WTC11 (cell line): ENCODE results near the gene FETUB. TPM values are rescaled to one million over a fixed set of nuclear protein-coding genes. Genes with fewer than 3 reads are reported as not detected.

Experiments used
- ATAC-seq: fragments of 200-7000 bp; cut with Tn5 transposase; 2 replicates; pipeline ENCODE4 v1.10.0; 2021; ENCODE audit warnings: mild to moderate bottlenecking, moderate library complexity
- CTCF ChIA-PET: fragments of 300-600 bp; sonication (Branson Sonifier 250); formaldehyde crosslinking; loops from one replicate; lab custom pipeline; 2021; ENCODE audit warnings: antibody characterized with exemption; lab: Charles Lee
- POLR2A ChIA-PET: fragments of 350-600 bp; sonication (Branson Sonifier 250); formaldehyde crosslinking; loops from one replicate; lab custom pipeline; 2021; ENCODE audit warnings: antibody characterized with exemption; lab: Charles Lee
- DNase-seq: peaks from one replicate; pipeline ENCODE4 v3.0.0; 2021; ENCODE audit warnings: low spot score
- H3K27ac Mint-ChIP-seq: 2 replicates; pipeline ENCODE4 v1.8.0; 2021; ENCODE audit warnings: mixed read lengths
- H3K27me3 Mint-ChIP-seq: 2 replicates; pipeline ENCODE4 v1.8.0; 2021; ENCODE audit warnings: low read depth, mild to moderate bottlenecking, moderate library complexity, mixed read lengths
- H3K36me3 Mint-ChIP-seq: 2 replicates; pipeline ENCODE4 v1.8.0; 2021; ENCODE audit warnings: mixed read lengths
- H3K4me1 Mint-ChIP-seq: 2 replicates; pipeline ENCODE4 v1.8.0; 2022; ENCODE audit warnings: mixed read lengths
- H3K4me3 Mint-ChIP-seq: 2 replicates; pipeline ENCODE4 v1.8.0; 2021; ENCODE audit warnings: mild to moderate bottlenecking, moderate library complexity, mixed read lengths
- H3K9me3 Mint-ChIP-seq: 2 replicates; pipeline ENCODE4 v1.8.0; 2021; ENCODE audit warnings: mixed read lengths
- ELF4 ChIP-seq: sonication (generic); formaldehyde crosslinking; IDR thresholded peaks from 2 replicates; pipeline ENCODE4 v1.8.1; 2022; ENCODE audit warnings: low read depth, mild to moderate bottlenecking, moderate library complexity, missing genetic modification reagents
- FOXK1 ChIP-seq: sonication (generic); formaldehyde crosslinking; IDR thresholded peaks from 2 replicates; pipeline ENCODE4 v1.8.0; 2022; ENCODE audit warnings: mild to moderate bottlenecking, moderate library complexity, missing genetic modification reagents
- GTF2I ChIP-seq: fragments of 250-450 bp; sonication (Bioruptor Pico); conservative IDR thresholded peaks from 2 replicates; pipeline ENCODE4 v1.4.0; 2021; ENCODE audit warnings: mild to moderate bottlenecking
- IRF2 ChIP-seq: sonication (generic); formaldehyde crosslinking; IDR thresholded peaks from 2 replicates; pipeline ENCODE4 v1.8.0; 2022; ENCODE audit warnings: low read depth, missing genetic modification reagents, borderline replicate concordance
- MYBL2 ChIP-seq: sonication (generic); formaldehyde crosslinking; IDR thresholded peaks from 2 replicates; pipeline ENCODE4 v1.8.1; 2023; ENCODE audit warnings: mild to moderate bottlenecking, moderate library complexity, missing genetic modification reagents
- RELA ChIP-seq: sonication (generic); formaldehyde crosslinking; IDR thresholded peaks from 2 replicates; pipeline ENCODE4 v1.8.1; 2022; ENCODE audit warnings: missing genetic modification reagents, mild to moderate bottlenecking, borderline replicate concordance
- RORB ChIP-seq: fragments of 250-450 bp; sonication (Bioruptor Pico); IDR thresholded peaks from 2 replicates; pipeline ENCODE4 v1.9.0; 2021; ENCODE audit warnings: mild to moderate bottlenecking
- SMAD4 ChIP-seq: sonication (generic); formaldehyde crosslinking; IDR thresholded peaks from 2 replicates; pipeline ENCODE4 v1.8.0; 2022; ENCODE audit warnings: mild to moderate bottlenecking, missing genetic modification reagents
- SOX15 ChIP-seq: fragments of 250-450 bp; sonication (Bioruptor Pico); IDR thresholded peaks from 2 replicates; pipeline ENCODE4 v1.9.0; 2021; ENCODE audit warnings: mild to moderate bottlenecking
- TCF7 ChIP-seq: sonication (generic); formaldehyde crosslinking; IDR thresholded peaks from 2 replicates; pipeline ENCODE4 v1.8.0; 2022; ENCODE audit warnings: mild to moderate bottlenecking, low read depth, missing genetic modification reagents, moderate library complexity
- TEAD4 ChIP-seq: sonication (generic); formaldehyde crosslinking; IDR thresholded peaks from 2 replicates; pipeline ENCODE4 v1.8.0; 2022; ENCODE audit warnings: mild to moderate bottlenecking, missing genetic modification reagents
- ZBTB21 ChIP-seq: sonication (generic); formaldehyde crosslinking; IDR thresholded peaks from 2 replicates; pipeline ENCODE4 v1.8.1; 2023; ENCODE audit warnings: mild to moderate bottlenecking, missing genetic modification reagents, borderline replicate concordance
- ZNF121 ChIP-seq: sonication (generic); formaldehyde crosslinking; IDR thresholded peaks from 2 replicates; pipeline ENCODE4 v1.8.0; 2023; ENCODE audit warnings: missing genetic modification reagents
- ZNF219 ChIP-seq: sonication (generic); formaldehyde crosslinking; IDR thresholded peaks from 2 replicates; pipeline ENCODE4 v1.8.0; 2023; ENCODE audit warnings: missing genetic modification reagents, mild to moderate bottlenecking, borderline replicate concordance
- ZNF317 ChIP-seq: sonication (generic); formaldehyde crosslinking; IDR thresholded peaks from 2 replicates; pipeline ENCODE4 v1.8.1; 2023; ENCODE audit warnings: low read depth, mild to moderate bottlenecking, moderate library complexity, missing genetic modification reagents, borderline replicate concordance
- ZNF416 ChIP-seq: fragments of 250-450 bp; sonication (Bioruptor Pico); IDR thresholded peaks from 2 replicates; pipeline ENCODE4 v1.9.0; 2021; ENCODE audit warnings: mild to moderate bottlenecking, inconsistent platforms
- total RNA-seq: library from RNA; stranded (reverse); gene quantifications from 3 replicates; pipeline ENCODE4 v1.2.3, GENCODE V29; 2021
- TF ChIP-seq, protein P1 (sequence below): fragments of 250-450 bp; sonication (Bioruptor Pico); IDR thresholded peaks from 2 replicates; pipeline ENCODE4 v1.9.0; 2021; ENCODE audit warnings: mild to moderate bottlenecking, borderline replicate concordance
- TF ChIP-seq, protein P2 (sequence below): sonication (generic); formaldehyde crosslinking; IDR thresholded peaks from 2 replicates; pipeline ENCODE4 v1.8.0; 2023; ENCODE audit warnings: mild to moderate bottlenecking, missing genetic modification reagents
- TF ChIP-seq, protein P3 (sequence below): sonication (generic); formaldehyde crosslinking; IDR thresholded peaks from 2 replicates; pipeline ENCODE4 v1.8.1; 2022; ENCODE audit warnings: low read depth, missing genetic modification reagents, borderline replicate concordance
- TF ChIP-seq, protein P4 (sequence below): sonication (generic); formaldehyde crosslinking; conservative IDR thresholded peaks from 2 replicates; pipeline ENCODE4 v1.8.1; 2022; ENCODE audit warnings: mild to moderate bottlenecking, missing genetic modification reagents
- TF ChIP-seq, protein P5 (sequence below): fragments of 250-450 bp; sonication (Bioruptor Pico); IDR thresholded peaks from 2 replicates; pipeline ENCODE4 v2.1.2; 2022; ENCODE audit warnings: mild to moderate bottlenecking, moderate library complexity
- TF ChIP-seq, protein P6 (sequence below): sonication (generic); formaldehyde crosslinking; IDR thresholded peaks from 2 replicates; pipeline ENCODE4 v1.8.1; 2023; ENCODE audit warnings: mild to moderate bottlenecking, missing genetic modification reagents
- TF ChIP-seq, protein P7 (sequence below): sonication (generic); formaldehyde crosslinking; IDR thresholded peaks from 2 replicates; pipeline ENCODE4 v1.8.1; 2023; ENCODE audit warnings: mild to moderate bottlenecking, missing genetic modification reagents, moderate library complexity
- TF ChIP-seq, protein P8 (sequence below): sonication (generic); formaldehyde crosslinking; IDR thresholded peaks from 2 replicates; pipeline ENCODE4 v1.8.1; 2023; ENCODE audit warnings: mild to moderate bottlenecking, missing genetic modification reagents, moderate library complexity
- TF ChIP-seq, protein P9 (sequence below): sonication (generic); formaldehyde crosslinking; IDR thresholded peaks from 2 replicates; pipeline ENCODE4 v1.8.1; 2023; ENCODE audit warnings: mild to moderate bottlenecking, missing genetic modification reagents

Gene FETUB
- total RNA-seq, 1 experiment from 2014 or later, result not detected

DNA sequence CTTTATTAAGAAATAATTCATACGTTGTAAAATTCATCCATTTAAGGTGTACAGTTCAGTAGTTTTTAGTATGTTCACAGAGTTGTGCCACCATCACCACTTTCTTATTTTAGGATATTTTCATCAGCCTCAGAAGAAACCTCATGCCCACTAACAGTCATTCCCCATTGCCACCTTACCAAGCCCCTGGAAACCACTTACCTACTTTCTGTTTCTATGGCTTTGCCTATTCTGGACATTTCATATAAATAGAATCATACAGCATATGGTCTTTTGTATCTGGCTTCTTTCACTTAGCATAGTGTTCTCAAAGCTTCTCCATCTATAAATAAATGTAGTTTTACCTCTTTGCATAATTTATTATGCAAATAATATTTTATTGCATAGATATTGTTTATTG, 6.6 kb downstream of the FETUB start:
- CTCF ChIA-PET, result interaction anchor here (1.0 kb wide), 1 partner anchor 32 kb away, joined by 6 read pairs; no protein-coding TSS in a partner anchor
- H3K4me1 Mint-ChIP-seq, result peaks cover 22% of the 10 kb centered on the region

DNA sequence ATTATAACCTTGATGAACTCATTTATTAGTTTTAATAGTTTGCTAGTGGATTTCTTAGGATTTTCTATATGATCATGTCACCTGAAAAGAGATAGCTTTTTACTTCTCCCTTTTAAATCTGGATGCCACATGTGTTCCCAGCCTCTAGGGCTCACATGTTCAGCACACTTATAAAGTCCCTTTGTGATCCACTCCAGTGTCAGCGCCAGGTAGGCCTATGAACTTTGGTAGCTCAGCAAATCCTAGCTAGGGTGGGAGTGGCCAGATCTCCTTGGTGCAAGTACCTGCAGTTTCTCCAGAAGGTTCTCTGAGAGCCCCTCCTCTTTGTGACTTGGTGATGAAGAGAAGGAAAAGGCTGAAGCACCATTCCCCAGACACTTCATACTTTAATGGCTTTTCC, 8.7 kb downstream of the FETUB start:
- CTCF ChIA-PET, result interaction anchor here (1.2 to 2.3 kb wide), 2 partner anchors 31 to 34 kb away, joined by 3 to 9 read pairs; no protein-coding TSS in a partner anchor
- Mint-ChIP-seq H3K9me3 (no peaks in the 10 kb centered on the region), H3K27ac (no peak overlapping the region), H3K27me3 (peaks cover 5% of the 10 kb centered on the region; the same call in 1 of the 2 replicates), H3K36me3 (no peaks in the 10 kb centered on the region), H3K4me3 (no peak overlapping the region), H3K4me1 (peaks cover 18% of the 10 kb centered on the region)
- POLR2A ChIA-PET, result no interaction called here
- DNase-seq, result no peak
- no peak for ATAC-seq
- TF ChIP-seq, protein P1, sequence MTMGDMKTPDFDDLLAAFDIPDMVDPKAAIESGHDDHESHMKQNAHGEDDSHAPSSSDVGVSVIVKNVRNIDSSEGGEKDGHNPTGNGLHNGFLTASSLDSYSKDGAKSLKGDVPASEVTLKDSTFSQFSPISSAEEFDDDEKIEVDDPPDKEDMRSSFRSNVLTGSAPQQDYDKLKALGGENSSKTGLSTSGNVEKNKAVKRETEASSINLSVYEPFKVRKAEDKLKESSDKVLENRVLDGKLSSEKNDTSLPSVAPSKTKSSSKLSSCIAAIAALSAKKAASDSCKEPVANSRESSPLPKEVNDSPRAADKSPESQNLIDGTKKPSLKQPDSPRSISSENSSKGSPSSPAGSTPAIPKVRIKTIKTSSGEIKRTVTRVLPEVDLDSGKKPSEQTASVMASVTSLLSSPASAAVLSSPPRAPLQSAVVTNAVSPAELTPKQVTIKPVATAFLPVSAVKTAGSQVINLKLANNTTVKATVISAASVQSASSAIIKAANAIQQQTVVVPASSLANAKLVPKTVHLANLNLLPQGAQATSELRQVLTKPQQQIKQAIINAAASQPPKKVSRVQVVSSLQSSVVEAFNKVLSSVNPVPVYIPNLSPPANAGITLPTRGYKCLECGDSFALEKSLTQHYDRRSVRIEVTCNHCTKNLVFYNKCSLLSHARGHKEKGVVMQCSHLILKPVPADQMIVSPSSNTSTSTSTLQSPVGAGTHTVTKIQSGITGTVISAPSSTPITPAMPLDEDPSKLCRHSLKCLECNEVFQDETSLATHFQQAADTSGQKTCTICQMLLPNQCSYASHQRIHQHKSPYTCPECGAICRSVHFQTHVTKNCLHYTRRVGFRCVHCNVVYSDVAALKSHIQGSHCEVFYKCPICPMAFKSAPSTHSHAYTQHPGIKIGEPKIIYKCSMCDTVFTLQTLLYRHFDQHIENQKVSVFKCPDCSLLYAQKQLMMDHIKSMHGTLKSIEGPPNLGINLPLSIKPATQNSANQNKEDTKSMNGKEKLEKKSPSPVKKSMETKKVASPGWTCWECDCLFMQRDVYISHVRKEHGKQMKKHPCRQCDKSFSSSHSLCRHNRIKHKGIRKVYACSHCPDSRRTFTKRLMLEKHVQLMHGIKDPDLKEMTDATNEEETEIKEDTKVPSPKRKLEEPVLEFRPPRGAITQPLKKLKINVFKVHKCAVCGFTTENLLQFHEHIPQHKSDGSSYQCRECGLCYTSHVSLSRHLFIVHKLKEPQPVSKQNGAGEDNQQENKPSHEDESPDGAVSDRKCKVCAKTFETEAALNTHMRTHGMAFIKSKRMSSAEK (CRISPR knock-in tag), result no peak
- TF ChIP-seq, protein P2, sequence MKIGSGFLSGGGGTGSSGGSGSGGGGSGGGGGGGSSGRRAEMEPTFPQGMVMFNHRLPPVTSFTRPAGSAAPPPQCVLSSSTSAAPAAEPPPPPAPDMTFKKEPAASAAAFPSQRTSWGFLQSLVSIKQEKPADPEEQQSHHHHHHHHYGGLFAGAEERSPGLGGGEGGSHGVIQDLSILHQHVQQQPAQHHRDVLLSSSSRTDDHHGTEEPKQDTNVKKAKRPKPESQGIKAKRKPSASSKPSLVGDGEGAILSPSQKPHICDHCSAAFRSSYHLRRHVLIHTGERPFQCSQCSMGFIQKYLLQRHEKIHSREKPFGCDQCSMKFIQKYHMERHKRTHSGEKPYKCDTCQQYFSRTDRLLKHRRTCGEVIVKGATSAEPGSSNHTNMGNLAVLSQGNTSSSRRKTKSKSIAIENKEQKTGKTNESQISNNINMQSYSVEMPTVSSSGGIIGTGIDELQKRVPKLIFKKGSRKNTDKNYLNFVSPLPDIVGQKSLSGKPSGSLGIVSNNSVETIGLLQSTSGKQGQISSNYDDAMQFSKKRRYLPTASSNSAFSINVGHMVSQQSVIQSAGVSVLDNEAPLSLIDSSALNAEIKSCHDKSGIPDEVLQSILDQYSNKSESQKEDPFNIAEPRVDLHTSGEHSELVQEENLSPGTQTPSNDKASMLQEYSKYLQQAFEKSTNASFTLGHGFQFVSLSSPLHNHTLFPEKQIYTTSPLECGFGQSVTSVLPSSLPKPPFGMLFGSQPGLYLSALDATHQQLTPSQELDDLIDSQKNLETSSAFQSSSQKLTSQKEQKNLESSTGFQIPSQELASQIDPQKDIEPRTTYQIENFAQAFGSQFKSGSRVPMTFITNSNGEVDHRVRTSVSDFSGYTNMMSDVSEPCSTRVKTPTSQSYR (CRISPR knock-in tag), result no peak
- TF ChIP-seq GTF2I (CRISPR knock-in tag), result no peak
- TF ChIP-seq, protein P3, sequence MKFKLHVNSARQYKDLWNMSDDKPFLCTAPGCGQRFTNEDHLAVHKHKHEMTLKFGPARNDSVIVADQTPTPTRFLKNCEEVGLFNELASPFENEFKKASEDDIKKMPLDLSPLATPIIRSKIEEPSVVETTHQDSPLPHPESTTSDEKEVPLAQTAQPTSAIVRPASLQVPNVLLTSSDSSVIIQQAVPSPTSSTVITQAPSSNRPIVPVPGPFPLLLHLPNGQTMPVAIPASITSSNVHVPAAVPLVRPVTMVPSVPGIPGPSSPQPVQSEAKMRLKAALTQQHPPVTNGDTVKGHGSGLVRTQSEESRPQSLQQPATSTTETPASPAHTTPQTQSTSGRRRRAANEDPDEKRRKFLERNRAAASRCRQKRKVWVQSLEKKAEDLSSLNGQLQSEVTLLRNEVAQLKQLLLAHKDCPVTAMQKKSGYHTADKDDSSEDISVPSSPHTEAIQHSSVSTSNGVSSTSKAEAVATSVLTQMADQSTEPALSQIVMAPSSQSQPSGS (CRISPR knock-in tag), result no peak
- TF ChIP-seq SOX15 (CRISPR knock-in tag), result no peak
- TF ChIP-seq ZNF219 (CRISPR knock-in tag), result no peak
- TF ChIP-seq TCF7, result no peak

More for the DNA sequence above, 6.6 kb downstream of the FETUB start:
- no peak for DNase-seq
- TF ChIP-seq ZBTB21 (CRISPR knock-in tag), result no peak
- TF ChIP-seq, protein P4, sequence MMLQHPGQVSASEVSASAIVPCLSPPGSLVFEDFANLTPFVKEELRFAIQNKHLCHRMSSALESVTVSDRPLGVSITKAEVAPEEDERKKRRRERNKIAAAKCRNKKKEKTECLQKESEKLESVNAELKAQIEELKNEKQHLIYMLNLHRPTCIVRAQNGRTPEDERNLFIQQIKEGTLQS, result no peak
- TF ChIP-seq, protein P5, sequence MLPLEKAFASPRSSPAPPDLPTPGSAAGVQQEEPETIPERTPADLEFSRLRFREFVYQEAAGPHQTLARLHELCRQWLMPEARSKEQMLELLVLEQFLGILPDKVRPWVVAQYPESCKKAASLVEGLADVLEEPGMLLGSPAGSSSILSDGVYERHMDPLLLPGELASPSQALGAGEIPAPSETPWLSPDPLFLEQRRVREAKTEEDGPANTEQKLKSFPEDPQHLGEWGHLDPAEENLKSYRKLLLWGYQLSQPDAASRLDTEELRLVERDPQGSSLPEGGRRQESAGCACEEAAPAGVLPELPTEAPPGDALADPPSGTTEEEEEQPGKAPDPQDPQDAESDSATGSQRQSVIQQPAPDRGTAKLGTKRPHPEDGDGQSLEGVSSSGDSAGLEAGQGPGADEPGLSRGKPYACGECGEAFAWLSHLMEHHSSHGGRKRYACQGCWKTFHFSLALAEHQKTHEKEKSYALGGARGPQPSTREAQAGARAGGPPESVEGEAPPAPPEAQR (CRISPR knock-in tag), result no peak
- no peak for TF ChIP-seq FOXK1 (CRISPR knock-in tag)
- no peak for TF ChIP-seq RORB
- no peak for TF ChIP-seq ZNF317 (CRISPR knock-in tag)
- no peak for TF ChIP-seq ZNF121 (CRISPR knock-in tag)
- no peak for TF ChIP-seq RELA (CRISPR knock-in tag)
- no peak for TF ChIP-seq ZNF416 (CRISPR knock-in tag)
- TF ChIP-seq, protein P6, sequence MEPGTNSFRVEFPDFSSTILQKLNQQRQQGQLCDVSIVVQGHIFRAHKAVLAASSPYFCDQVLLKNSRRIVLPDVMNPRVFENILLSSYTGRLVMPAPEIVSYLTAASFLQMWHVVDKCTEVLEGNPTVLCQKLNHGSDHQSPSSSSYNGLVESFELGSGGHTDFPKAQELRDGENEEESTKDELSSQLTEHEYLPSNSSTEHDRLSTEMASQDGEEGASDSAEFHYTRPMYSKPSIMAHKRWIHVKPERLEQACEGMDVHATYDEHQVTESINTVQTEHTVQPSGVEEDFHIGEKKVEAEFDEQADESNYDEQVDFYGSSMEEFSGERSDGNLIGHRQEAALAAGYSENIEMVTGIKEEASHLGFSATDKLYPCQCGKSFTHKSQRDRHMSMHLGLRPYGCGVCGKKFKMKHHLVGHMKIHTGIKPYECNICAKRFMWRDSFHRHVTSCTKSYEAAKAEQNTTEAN (CRISPR knock-in tag), result no peak
- no peak for TF ChIP-seq IRF2 (CRISPR knock-in tag)
- TF ChIP-seq, protein P7, sequence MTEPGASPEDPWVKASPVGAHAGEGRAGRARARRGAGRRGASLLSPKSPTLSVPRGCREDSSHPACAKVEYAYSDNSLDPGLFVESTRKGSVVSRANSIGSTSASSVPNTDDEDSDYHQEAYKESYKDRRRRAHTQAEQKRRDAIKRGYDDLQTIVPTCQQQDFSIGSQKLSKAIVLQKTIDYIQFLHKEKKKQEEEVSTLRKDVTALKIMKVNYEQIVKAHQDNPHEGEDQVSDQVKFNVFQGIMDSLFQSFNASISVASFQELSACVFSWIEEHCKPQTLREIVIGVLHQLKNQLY (CRISPR knock-in tag), result no peak
- no peak for TF ChIP-seq TEAD4 (CRISPR knock-in tag)
- no peak for TF ChIP-seq SMAD4 (CRISPR knock-in tag)
- TF ChIP-seq ELF4 (CRISPR knock-in tag), result no peak
- TF ChIP-seq MYBL2 (CRISPR knock-in tag), result no peak
- TF ChIP-seq, protein P8, sequence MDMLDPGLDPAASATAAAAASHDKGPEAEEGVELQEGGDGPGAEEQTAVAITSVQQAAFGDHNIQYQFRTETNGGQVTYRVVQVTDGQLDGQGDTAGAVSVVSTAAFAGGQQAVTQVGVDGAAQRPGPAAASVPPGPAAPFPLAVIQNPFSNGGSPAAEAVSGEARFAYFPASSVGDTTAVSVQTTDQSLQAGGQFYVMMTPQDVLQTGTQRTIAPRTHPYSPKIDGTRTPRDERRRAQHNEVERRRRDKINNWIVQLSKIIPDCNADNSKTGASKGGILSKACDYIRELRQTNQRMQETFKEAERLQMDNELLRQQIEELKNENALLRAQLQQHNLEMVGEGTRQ, result no peak
- TF ChIP-seq, protein P9, sequence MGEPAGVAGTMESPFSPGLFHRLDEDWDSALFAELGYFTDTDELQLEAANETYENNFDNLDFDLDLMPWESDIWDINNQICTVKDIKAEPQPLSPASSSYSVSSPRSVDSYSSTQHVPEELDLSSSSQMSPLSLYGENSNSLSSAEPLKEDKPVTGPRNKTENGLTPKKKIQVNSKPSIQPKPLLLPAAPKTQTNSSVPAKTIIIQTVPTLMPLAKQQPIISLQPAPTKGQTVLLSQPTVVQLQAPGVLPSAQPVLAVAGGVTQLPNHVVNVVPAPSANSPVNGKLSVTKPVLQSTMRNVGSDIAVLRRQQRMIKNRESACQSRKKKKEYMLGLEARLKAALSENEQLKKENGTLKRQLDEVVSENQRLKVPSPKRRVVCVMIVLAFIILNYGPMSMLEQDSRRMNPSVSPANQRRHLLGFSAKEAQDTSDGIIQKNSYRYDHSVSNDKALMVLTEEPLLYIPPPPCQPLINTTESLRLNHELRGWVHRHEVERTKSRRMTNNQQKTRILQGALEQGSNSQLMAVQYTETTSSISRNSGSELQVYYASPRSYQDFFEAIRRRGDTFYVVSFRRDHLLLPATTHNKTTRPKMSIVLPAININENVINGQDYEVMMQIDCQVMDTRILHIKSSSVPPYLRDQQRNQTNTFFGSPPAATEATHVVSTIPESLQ (CRISPR knock-in tag), result no peak
- no peak for TF ChIP-seq SOX15 (CRISPR knock-in tag)
- H3K9me3 Mint-ChIP-seq, result no peaks in the 10 kb centered on the region
- H3K27me3 Mint-ChIP-seq, result peaks cover 8% of the 10 kb centered on the region; the same call in 1 of the 2 replicates
- POLR2A ChIA-PET, result no interaction called here
- ATAC-seq, result no peak
- H3K36me3 Mint-ChIP-seq, result no peaks in the 10 kb centered on the region
- H3K4me3 Mint-ChIP-seq, result no peak overlapping the region
- no peak overlapping the region for H3K27ac Mint-ChIP-seq
